IgD-negative memory B cell (primary cell): Measurements from ENCODE around the gene ARHGAP11B.
"Not testable (repeated sequence)": the region's sequence is repeated elsewhere in the genome, so short reads cannot be mapped to it uniquely, and the experiment has no call there.

Experiments
- H3K27ac Mint-ChIP-seq, 3 donors: one replicate each; pipeline ENCODE4 v1.8.0; 2020 to 2022; ENCODE audit warnings: mild to moderate bottlenecking in 3 of 3, mixed read lengths in 3 of 3, moderate library complexity in 1 of 3
- H3K27me3 Mint-ChIP-seq: one replicate; pipeline ENCODE4 v1.8.0; 2021; ENCODE audit warnings: mixed read lengths
- H3K36me3 Mint-ChIP-seq: one replicate; pipeline ENCODE4 v1.8.0; 2020; ENCODE audit warnings: mild to moderate bottlenecking, mixed read lengths
- H3K4me1 Mint-ChIP-seq, 3 donors: one replicate each; pipeline ENCODE4 v1.8.0; 2020 to 2022; ENCODE audit warnings: mixed read lengths in 3 of 3, mild to moderate bottlenecking in 1 of 3
- H3K4me3 Mint-ChIP-seq, 4 donors: one replicate each; pipeline ENCODE4 v1.8.0; 2020 to 2022; ENCODE audit warnings: mild to moderate bottlenecking in 4 of 4, mixed read lengths in 4 of 4, moderate library complexity in 3 of 4
- H3K9me3 Mint-ChIP-seq, 3 donors: one replicate each; pipeline ENCODE4 v1.8.0; 2020 to 2021; ENCODE audit warnings: mixed read lengths in 3 of 3, mild to moderate bottlenecking in 1 of 3

ARHGAP11B gene

GRCh38 chr15:30625436-30626193, at the start of gene ARHGAP11B:
TSS of gene ARHGAP11B (plus strand) at chr15:30626128.
- H3K9me3 Mint-ChIP-seq, H3K27me3 Mint-ChIP-seq, H3K36me3 Mint-ChIP-seq: not testable (repeated sequence)
- peak within 1 kb of the TSS; percentile 97 to 98 (median 98) for H3K27ac Mint-ChIP-seq
- peaks cover 7 to 23% (median 12%) of the 10 kb centered on the region in 3 donors for H3K4me1 Mint-ChIP-seq
- peak within 1 kb of the TSS; percentile 95 to 98 (median 98) for H3K4me3 Mint-ChIP-seq

- not testable (repeated sequence) for H3K9me3 Mint-ChIP-seq, H3K4me1 Mint-ChIP-seq, H3K27ac Mint-ChIP-seq, H3K36me3 Mint-ChIP-seq, H3K27me3 Mint-ChIP-seq, H3K4me3 Mint-ChIP-seq
These were observed 46.4 kb upstream of the ARHGAP11B start for GRCh38 chr15:30579394-30579970.

- H3K27me3 Mint-ChIP-seq, H3K4me3 Mint-ChIP-seq, H3K36me3 Mint-ChIP-seq, H3K4me1 Mint-ChIP-seq, H3K27ac Mint-ChIP-seq, H3K9me3 Mint-ChIP-seq: not testable (repeated sequence)
These were observed 45.2 kb upstream of the ARHGAP11B start for GRCh38 chr15:30580716-30581115.

- H3K27me3 Mint-ChIP-seq, H3K4me3 Mint-ChIP-seq, H3K4me1 Mint-ChIP-seq, H3K36me3 Mint-ChIP-seq, H3K9me3 Mint-ChIP-seq, H3K27ac Mint-ChIP-seq: not testable (repeated sequence)
These were observed 27.0 kb upstream of the ARHGAP11B start for GRCh38 chr15:30598953-30599352.

GRCh38 chr15:30603796-30604195, 22.1 kb upstream of the ARHGAP11B start, which contains the start of gene GOLGA8H:
TSS of gene GOLGA8H (plus strand) at chr15:30604028. CDS start at chr15:30604126, 98 bp downstream.
- not testable (repeated sequence) for H3K9me3 Mint-ChIP-seq, H3K36me3 Mint-ChIP-seq, H3K27ac Mint-ChIP-seq, H3K27me3 Mint-ChIP-seq, H3K4me1 Mint-ChIP-seq, H3K4me3 Mint-ChIP-seq

GRCh38 chr15:30612271-30612670, 13.7 kb upstream of the ARHGAP11B start:
- H3K27me3 Mint-ChIP-seq, H3K9me3 Mint-ChIP-seq, H3K27ac Mint-ChIP-seq: not testable (repeated sequence)

GRCh38 chr15:30621342-30621741, 4.6 kb upstream of the ARHGAP11B start:
- not testable (repeated sequence) for H3K9me3 Mint-ChIP-seq, H3K27ac Mint-ChIP-seq, H3K4me3 Mint-ChIP-seq, H3K27me3 Mint-ChIP-seq, H3K36me3 Mint-ChIP-seq
- peaks cover 4 to 15% (median 4%) of the 10 kb centered on the region in 3 donors for H3K4me1 Mint-ChIP-seq

More at GRCh38 chr15:30612271-30612670, 13.7 kb upstream of the ARHGAP11B start:
- H3K36me3 Mint-ChIP-seq, H3K4me1 Mint-ChIP-seq, H3K4me3 Mint-ChIP-seq: not testable (repeated sequence)

GRCh38 chr15:30626194-30626565, 252 bp downstream of the ARHGAP11B start:
- H3K36me3 Mint-ChIP-seq, H3K27me3 Mint-ChIP-seq, H3K9me3 Mint-ChIP-seq: not testable (repeated sequence)
- Mint-ChIP-seq H3K4me1 (peaks cover 7 to 23% (median 12%) of the 10 kb centered on the region in 3 donors), H3K4me3 (peak overlapping the region; percentile 95 to 98 (median 98)), H3K27ac (peak overlapping the region; percentile 97 to 98 (median 98))

- H3K27me3 Mint-ChIP-seq, H3K36me3 Mint-ChIP-seq, H3K9me3 Mint-ChIP-seq: not testable (repeated sequence)
- H3K4me1 Mint-ChIP-seq, result peaks cover 7 to 23% (median 12%) of the 10 kb centered on the region in 3 donors
- peak overlapping the region; percentile 95 to 98 (median 98) for H3K4me3 Mint-ChIP-seq
- peak overlapping the region; percentile 97 to 98 (median 98) for H3K27ac Mint-ChIP-seq
These were observed 704 bp downstream of the ARHGAP11B start for GRCh38 chr15:30626632-30627031.

GRCh38 chr15:30650012-30650929, 24.3 kb downstream of the ARHGAP11B start:
- H3K27ac Mint-ChIP-seq, result peak overlapping the region in 2 of 3 donors; percentile 10 to 42
- H3K36me3 Mint-ChIP-seq, result peaks cover 4% of the 10 kb centered on the region
- no peaks in the 10 kb centered on the region for H3K27me3 Mint-ChIP-seq
- peak overlapping the region in 3 of 4 donors; percentile 35 to 58 (median 39) for H3K4me3 Mint-ChIP-seq
- peaks cover 0 to 4% (median 3%) of the 10 kb centered on the region in 3 donors for H3K9me3 Mint-ChIP-seq
- H3K4me1 Mint-ChIP-seq, result peaks cover 11 to 21% (median 12%) of the 10 kb centered on the region in 3 donors

GRCh38 chr15:30661154-30661553, 35.2 kb downstream of the ARHGAP11B start:
- not testable (repeated sequence) for H3K9me3 Mint-ChIP-seq, H3K4me3 Mint-ChIP-seq, H3K4me1 Mint-ChIP-seq, H3K27me3 Mint-ChIP-seq, H3K36me3 Mint-ChIP-seq, H3K27ac Mint-ChIP-seq

- not testable (repeated sequence) for H3K27ac Mint-ChIP-seq, H3K4me3 Mint-ChIP-seq, H3K9me3 Mint-ChIP-seq, H3K27me3 Mint-ChIP-seq, H3K4me1 Mint-ChIP-seq
- peaks cover 12% of the 10 kb centered on the region for H3K36me3 Mint-ChIP-seq
These were observed 43.7 kb downstream of the ARHGAP11B start for GRCh38 chr15:30669621-30670020.

GRCh38 chr15:30670056-30670455, 44.1 kb downstream of the ARHGAP11B start:
- Mint-ChIP-seq H3K27ac (no peak overlapping the region), H3K27me3 (no peaks in the 10 kb centered on the region), H3K9me3 (no peaks in the 10 kb centered on the region), H3K4me3 (no peak overlapping the region), H3K4me1 (no peaks in the 10 kb centered on the region), H3K36me3 (peaks cover 12% of the 10 kb centered on the region)

GRCh38 chr15:30671309-30671708, 45.4 kb downstream of the ARHGAP11B start:
- Mint-ChIP-seq H3K27ac (no peak overlapping the region), H3K9me3 (no peaks in the 10 kb centered on the region), H3K4me1 (no peaks in the 10 kb centered on the region), H3K4me3 (no peak overlapping the region), H3K27me3 (no peaks in the 10 kb centered on the region), H3K36me3 (peaks cover 12% of the 10 kb centered on the region)

GRCh38 chr15:30675126-30675525, 49.2 kb downstream of the ARHGAP11B start:
- Mint-ChIP-seq H3K9me3 (peaks cover 0 to 4% (median 3%) of the 10 kb centered on the region in 3 donors), H3K36me3 (peaks cover 8% of the 10 kb centered on the region), H3K4me1 (peaks cover 0 to 5% (median 4%) of the 10 kb centered on the region in 3 donors), H3K27me3 (no peaks in the 10 kb centered on the region), H3K4me3 (no peak overlapping the region), H3K27ac (no peak overlapping the region)
